OCI-LY1 (cell line): Measurements from ENCODE around the gene CASKIN2.

ENCODE experiments used
- H2AFZ ChIP-seq: fragments of 200-600 bp; sonication (generic), shearing (Covaris generic); 2 replicates; pipeline ENCODE4 v1.6.0; 2014; ENCODE audit warnings: antibody characterized with exemption, mild to moderate bottlenecking, low read length
- H3F3A ChIP-seq: fragments of 200-600 bp; sonication (generic), shearing (Covaris generic); 2 replicates; pipeline ENCODE4 v1.6.0; 2014; ENCODE audit warnings: mild to moderate bottlenecking, antibody characterized with exemption, low read length, moderate library complexity; ENCODE audit not compliant: insufficient read depth
- H3K27ac ChIP-seq: fragments of 200-600 bp; sonication (generic); 2 replicates; pipeline ENCODE4 v1.5.1; 2014; ENCODE audit warnings: low read length, mixed run types, mild to moderate bottlenecking, low read depth; ENCODE audit not compliant: poor library complexity, severe bottlenecking
- H3K27me3 ChIP-seq: fragments of 200-600 bp; sonication (generic); 2 replicates; pipeline ENCODE4 v1.6.0; 2014; ENCODE audit warnings: antibody characterized with exemption, mild to moderate bottlenecking, low read length, moderate library complexity; ENCODE audit not compliant: insufficient read depth
- H3K36me3 ChIP-seq: fragments of 200-600 bp; sonication (generic); 2 replicates; pipeline ENCODE4 v1.6.1; 2014; ENCODE audit warnings: mild to moderate bottlenecking, antibody characterized with exemption, low read length, moderate library complexity, mixed read lengths; ENCODE audit not compliant: insufficient read depth
- H3K4me1 ChIP-seq: fragments of 200-600 bp; sonication (generic); 2 replicates; pipeline ENCODE4 v1.5.1; 2014; ENCODE audit warnings: mild to moderate bottlenecking, low read length, moderate library complexity; ENCODE audit not compliant: insufficient read depth, severe bottlenecking
- H3K4me2 ChIP-seq: fragments of 200-600 bp; sonication (generic), shearing (Covaris generic); 2 replicates; pipeline ENCODE4 v1.6.1; 2014; ENCODE audit warnings: low read length
- H3K4me3 ChIP-seq: fragments of 200-600 bp; sonication (generic); 2 replicates; pipeline ENCODE4 v1.5.1; 2014; ENCODE audit warnings: low read length, low read depth, mild to moderate bottlenecking, mixed read lengths; ENCODE audit not compliant: poor library complexity, severe bottlenecking
- H3K79me2 ChIP-seq: fragments of 200-600 bp; shearing (Covaris generic); 2 replicates; pipeline ENCODE4 v1.6.1; 2016; ENCODE audit warnings: mixed run types, low read length, mixed read lengths; ENCODE audit not compliant: insufficient read depth
- H3K9ac ChIP-seq: fragments of 200-600 bp; sonication (generic), shearing (Covaris generic); 2 replicates; pipeline ENCODE4 v1.6.1; 2014; ENCODE audit warnings: mild to moderate bottlenecking, low read length, mixed read lengths
- H3K9me2 ChIP-seq: fragments of 200-600 bp; sonication (generic), shearing (Covaris generic); 2 replicates; pipeline ENCODE4 v1.6.1; 2014; ENCODE audit warnings: low read depth, mild to moderate bottlenecking, low read length, mixed read lengths
- H3K9me3 ChIP-seq: fragments of 200-600 bp; shearing (Covaris generic); 2 replicates; pipeline ENCODE4 v1.6.1; 2014; ENCODE audit warnings: low read length, mixed read lengths
- H4K20me1 ChIP-seq: fragments of 200-600 bp; sonication (generic), shearing (Covaris generic); 2 replicates; pipeline ENCODE4 v1.6.0; 2016; ENCODE audit warnings: mild to moderate bottlenecking, low read length; ENCODE audit not compliant: insufficient read depth
- EZH2 ChIP-seq: fragments of 200-600 bp; sonication (generic), shearing (Covaris generic); IDR thresholded peaks from 2 replicates; pipeline ENCODE4 v1.8.0; 2017; ENCODE audit warnings: borderline replicate concordance, mixed run types, mild to moderate bottlenecking, antibody characterized with exemption, low read length, moderate library complexity, mixed read lengths
- TF ChIP-seq, protein P1 (sequence below): fragments of 200-600 bp; sonication (generic), shearing (Covaris generic); IDR thresholded peaks from 2 replicates; pipeline ENCODE4 v1.5.1; 2017; ENCODE audit warnings: mild to moderate bottlenecking, antibody characterized with exemption, low read length, moderate library complexity, mixed read lengths

The CASKIN2 gene

DNA sequence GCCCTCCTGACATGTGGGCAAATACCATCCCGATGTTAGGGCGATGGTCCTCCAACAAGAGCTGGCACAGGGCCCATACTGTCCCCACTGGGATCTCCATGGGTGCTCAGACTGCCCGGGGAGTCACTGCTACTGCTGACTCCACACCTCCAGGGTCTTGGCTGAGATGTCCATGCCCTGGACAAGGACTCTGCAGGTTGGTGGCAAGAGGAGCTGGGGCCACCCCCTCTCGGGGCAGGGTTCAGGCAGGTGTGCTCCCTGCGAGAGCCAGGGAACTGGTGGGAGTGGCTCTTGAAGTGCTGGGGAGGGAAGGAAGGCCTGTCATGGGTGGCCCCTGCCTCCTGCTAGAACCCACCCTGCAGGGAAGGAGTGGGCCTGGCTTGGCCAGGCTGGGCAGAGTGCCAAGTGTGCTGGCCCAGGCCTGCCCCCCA, 6.4 kb downstream of the CASKIN2 start:
- H3K4me2 ChIP-seq: no peak overlapping the region
- no peak overlapping the region for H3K27ac ChIP-seq
- H3K36me3 ChIP-seq: no peaks in the 10 kb centered on the region

DNA sequence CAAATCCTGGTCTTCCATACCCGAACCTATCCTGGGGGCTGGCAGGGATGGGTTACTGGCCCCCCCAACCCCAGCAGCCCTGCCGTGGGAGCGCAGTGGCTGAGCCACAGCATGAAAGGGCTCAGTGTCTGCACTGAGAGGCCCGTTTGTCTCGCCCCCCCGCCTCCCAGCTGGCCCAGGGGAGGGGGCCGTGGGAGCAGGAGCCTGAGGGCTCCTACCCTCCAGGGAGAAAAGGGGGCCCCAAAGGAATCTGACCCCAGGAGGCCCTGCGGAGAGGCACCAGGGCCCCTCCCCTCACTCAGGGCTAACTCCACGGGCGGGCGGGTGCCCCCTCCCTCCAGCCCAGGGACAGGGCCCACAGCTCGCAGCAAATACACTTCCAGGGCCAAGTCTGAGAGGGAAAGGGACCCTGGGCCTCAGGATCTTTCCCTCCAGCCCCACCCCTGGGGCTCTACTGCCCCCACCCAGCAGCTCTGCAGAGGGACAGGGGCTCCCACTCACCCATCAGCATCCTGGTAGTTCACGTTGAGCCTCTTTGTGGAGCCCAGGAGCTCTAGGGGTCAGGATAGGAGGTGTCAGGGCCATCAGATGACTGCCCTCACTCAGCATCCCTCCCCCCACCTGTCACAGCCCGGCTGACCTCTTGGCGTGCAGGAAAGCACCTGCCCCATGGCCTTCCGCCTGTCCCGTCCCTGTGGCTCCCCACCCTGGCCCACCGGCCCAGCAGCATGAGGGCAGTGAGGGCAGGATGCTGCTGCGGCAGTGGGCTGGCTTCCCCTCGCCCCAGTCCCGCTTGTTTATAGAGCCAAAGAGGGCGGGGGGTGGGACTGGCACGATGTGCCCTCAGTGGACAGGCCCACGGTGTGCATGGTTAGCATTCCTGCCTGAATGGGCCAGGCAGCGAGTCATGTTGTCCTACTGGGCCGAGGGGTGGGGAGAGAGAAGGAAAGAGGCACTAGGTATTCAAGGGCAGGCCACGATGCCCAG, 7.3 kb downstream of the CASKIN2 start:
- Histone ChIP-seq H3K9me2 (no peaks in the 10 kb centered on the region), H3K9me3 (no peaks in the 10 kb centered on the region), H3K36me3 (no peaks in the 10 kb centered on the region), H3K79me2 (no peaks in the 10 kb centered on the region), H4K20me1 (no peaks in the 10 kb centered on the region), H3K27me3 (peaks cover 15% of the 10 kb centered on the region), H3K4me3 (no peak overlapping the region), H2AFZ (no peak overlapping the region), H3F3A (no peaks in the 10 kb centered on the region), H3K9ac (no peak overlapping the region), H3K4me1 (no peaks in the 10 kb centered on the region), H3K4me2 (no peak overlapping the region), H3K27ac (no peak overlapping the region)
- no peak for TF ChIP-seq EZH2
- TF ChIP-seq, protein P1, sequence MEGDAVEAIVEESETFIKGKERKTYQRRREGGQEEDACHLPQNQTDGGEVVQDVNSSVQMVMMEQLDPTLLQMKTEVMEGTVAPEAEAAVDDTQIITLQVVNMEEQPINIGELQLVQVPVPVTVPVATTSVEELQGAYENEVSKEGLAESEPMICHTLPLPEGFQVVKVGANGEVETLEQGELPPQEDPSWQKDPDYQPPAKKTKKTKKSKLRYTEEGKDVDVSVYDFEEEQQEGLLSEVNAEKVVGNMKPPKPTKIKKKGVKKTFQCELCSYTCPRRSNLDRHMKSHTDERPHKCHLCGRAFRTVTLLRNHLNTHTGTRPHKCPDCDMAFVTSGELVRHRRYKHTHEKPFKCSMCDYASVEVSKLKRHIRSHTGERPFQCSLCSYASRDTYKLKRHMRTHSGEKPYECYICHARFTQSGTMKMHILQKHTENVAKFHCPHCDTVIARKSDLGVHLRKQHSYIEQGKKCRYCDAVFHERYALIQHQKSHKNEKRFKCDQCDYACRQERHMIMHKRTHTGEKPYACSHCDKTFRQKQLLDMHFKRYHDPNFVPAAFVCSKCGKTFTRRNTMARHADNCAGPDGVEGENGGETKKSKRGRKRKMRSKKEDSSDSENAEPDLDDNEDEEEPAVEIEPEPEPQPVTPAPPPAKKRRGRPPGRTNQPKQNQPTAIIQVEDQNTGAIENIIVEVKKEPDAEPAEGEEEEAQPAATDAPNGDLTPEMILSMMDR: no peak

More for the DNA sequence above, 6.4 kb downstream of the CASKIN2 start:
- Histone ChIP-seq H3K79me2 (no peaks in the 10 kb centered on the region), H3K9me2 (no peaks in the 10 kb centered on the region), H3K27me3 (peaks cover 11% of the 10 kb centered on the region), H3F3A (no peaks in the 10 kb centered on the region), H2AFZ (no peak overlapping the region), H3K4me1 (no peaks in the 10 kb centered on the region), H4K20me1 (no peaks in the 10 kb centered on the region), H3K9ac (no peak overlapping the region), H3K9me3 (no peaks in the 10 kb centered on the region), H3K4me3 (no peak overlapping the region)
- no peak for TF ChIP-seq EZH2
- TF ChIP-seq, protein P1: no peak

DNA sequence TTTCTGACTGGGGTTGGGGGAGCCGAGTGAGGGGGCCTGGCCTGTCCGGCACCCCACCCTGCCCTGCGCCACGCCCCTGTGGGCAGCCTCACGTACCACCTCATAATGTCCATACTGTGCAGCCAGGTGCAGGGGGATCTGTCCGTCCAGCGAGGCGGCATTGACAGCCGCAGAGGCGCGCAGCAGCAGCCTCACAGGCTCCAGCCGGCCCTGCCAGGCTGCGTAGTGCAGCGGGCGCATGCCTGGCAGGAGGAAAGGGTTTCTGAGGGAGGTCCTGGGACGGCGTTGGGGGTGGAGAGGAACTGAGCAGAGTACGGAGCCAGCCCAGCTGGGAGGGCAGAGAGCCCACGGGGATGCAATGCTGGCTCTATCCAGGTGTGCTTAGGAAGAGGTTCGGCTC, 8.4 kb downstream of the CASKIN2 start:
- Histone ChIP-seq H3K4me1 (no peaks in the 10 kb centered on the region), H3K27me3 (peaks cover 15% of the 10 kb centered on the region), H3F3A (no peaks in the 10 kb centered on the region), H3K36me3 (no peaks in the 10 kb centered on the region), H3K27ac (no peak overlapping the region), H3K9me3 (no peaks in the 10 kb centered on the region), H3K4me2 (no peak overlapping the region), H3K79me2 (no peaks in the 10 kb centered on the region), H3K9me2 (no peaks in the 10 kb centered on the region), H3K9ac (no peak overlapping the region), H2AFZ (no peak overlapping the region), H4K20me1 (no peaks in the 10 kb centered on the region), H3K4me3 (no peak overlapping the region)
- TF ChIP-seq, protein P1: no peak
- no peak for TF ChIP-seq EZH2
